ENCODE data around the gene RASGRP4. TPM values are rescaled to one million over a fixed set of nuclear protein-coding genes. Genes with fewer than 3 reads are reported as not detected.

RASGRP4 gene
- total RNA-seq, 1 experiment from 2014 or later: not detected

- Mint-ChIP-seq H3K36me3 (ENCODE audit: insufficient read depth, unreplicated experiment) (peaks cover 28% of the 10 kb centered on the region), H3K4me3 (ENCODE audit: unreplicated experiment) (no peak overlapping the region), H3K4me1 (ENCODE audit: low read depth, unreplicated experiment) (no peaks in the 10 kb centered on the region), H3K27me3 (ENCODE audit: insufficient read depth, unreplicated experiment) (peaks cover 5% of the 10 kb centered on the region), H3K9me3 (ENCODE audit: unreplicated experiment) (no peaks in the 10 kb centered on the region), H3K27ac (ENCODE audit: unreplicated experiment) (no peak overlapping the region)
- ChIA-PET POLR2A (no interaction called here), CTCF (no interaction called here)
- no peak for TF ChIP-seq CTCF (IDR thresholded peaks at IDR 0.05; ENCODE audit: insufficient read depth in 1 of 2, low read depth in 1 of 2, low read length in 1 of 2, severe bottlenecking in 1 of 2, unreplicated experiment in 1 of 2)
- DNase-seq: no peak
- Histone ChIP-seq H3K4me1 (peaks cover 10% of the 10 kb centered on the region; the same call in 1 of the 2 replicates), H3K9me3 (no peaks in the 10 kb centered on the region), H3K36me3 (ENCODE audit: control insufficient read depth, insufficient read depth, low read length) (no peaks in the 10 kb centered on the region), H3K27me3 (replicated peaks; ENCODE audit: control insufficient read depth, insufficient read depth, low read length) (no peaks in the 10 kb centered on the region), H3K4me3 (ENCODE audit: low read depth, low read length) (no peak overlapping the region)
- BruUV-seq (replicated peaks): no TSS peak
- intact Hi-C loops (cut with micrococcal nuclease; ENCODE audit: unreplicated experiment): no loop called here
These were observed 25.7 kb downstream of the RASGRP4 start for GRCh38 chr19:38400361-38400760.

DNA sequence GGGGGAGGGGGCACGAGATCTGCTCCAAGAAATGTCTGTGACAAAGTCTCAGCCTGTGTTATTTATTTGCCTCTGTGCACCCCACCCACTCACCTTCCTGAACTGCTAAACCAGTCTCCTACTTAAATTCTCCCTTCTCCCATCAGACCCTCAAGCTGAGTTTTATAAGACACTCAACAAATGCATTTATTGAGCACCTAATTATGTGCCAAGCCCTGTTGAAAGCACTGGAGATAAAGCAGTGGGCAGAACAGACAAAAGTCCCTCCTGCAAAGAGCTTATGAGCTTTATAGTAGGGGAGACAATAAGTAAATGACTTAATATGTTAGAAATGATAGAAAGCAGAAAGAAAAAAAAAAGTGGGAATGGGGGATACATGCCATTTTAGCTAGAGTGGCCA, 26.5 kb downstream of the RASGRP4 start:
- Mint-ChIP-seq H3K27ac (ENCODE audit: unreplicated experiment) (peak overlapping the region; percentile 32), H3K4me3 (ENCODE audit: unreplicated experiment) (no peak overlapping the region), H3K9me3 (ENCODE audit: unreplicated experiment) (no peaks in the 10 kb centered on the region), H3K4me1 (ENCODE audit: low read depth, unreplicated experiment) (no peaks in the 10 kb centered on the region), H3K27me3 (ENCODE audit: insufficient read depth, unreplicated experiment) (peaks cover 5% of the 10 kb centered on the region), H3K36me3 (ENCODE audit: insufficient read depth, unreplicated experiment) (peaks cover 28% of the 10 kb centered on the region)
- ChIA-PET CTCF (no interaction called here), POLR2A (no interaction called here)
- no peaks in the 10 kb centered on the region for H3K36me3 ChIP-seq (ENCODE audit: control insufficient read depth, insufficient read depth, low read length)
- no peaks in the 10 kb centered on the region for H3K9me3 ChIP-seq
- no peak for DNase-seq
- peaks cover 10% of the 10 kb centered on the region; the same call in 1 of the 2 replicates for H3K4me1 ChIP-seq
- intact Hi-C loops (cut with micrococcal nuclease; ENCODE audit: unreplicated experiment): no loop called here
- no TSS peak for BruUV-seq (replicated peaks)
- TF ChIP-seq CTCF (IDR thresholded peaks at IDR 0.05; ENCODE audit: insufficient read depth in 1 of 2, low read depth in 1 of 2, low read length in 1 of 2, severe bottlenecking in 1 of 2, unreplicated experiment in 1 of 2): no peak
- H3K4me3 ChIP-seq (ENCODE audit: low read depth, low read length): no peak overlapping the region
- H3K27me3 ChIP-seq (replicated peaks; ENCODE audit: control insufficient read depth, insufficient read depth, low read length): no peaks in the 10 kb centered on the region

DNA sequence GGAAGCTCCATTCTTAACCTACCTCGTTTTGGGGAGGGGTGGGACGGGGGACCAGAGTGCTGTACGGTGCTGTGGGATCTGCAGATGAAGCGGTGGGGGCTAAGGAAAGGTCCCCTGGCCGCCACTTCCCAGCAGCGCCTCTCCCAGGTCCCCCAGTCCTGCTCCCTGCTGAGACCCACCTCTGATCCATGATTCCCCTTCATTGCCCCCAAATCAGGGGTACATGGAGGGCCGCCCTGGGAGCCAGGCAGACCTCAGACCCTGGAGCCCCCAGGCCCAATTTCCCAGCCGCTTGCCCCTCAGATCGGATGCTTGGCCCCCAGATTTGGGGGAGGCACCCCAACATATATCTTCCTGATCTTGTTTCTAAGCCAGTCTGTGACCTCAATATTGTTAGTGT, 26.9 kb downstream of the RASGRP4 start:
- H3K4me3 Mint-ChIP-seq (ENCODE audit: unreplicated experiment): no peak overlapping the region
- H3K27ac Mint-ChIP-seq (ENCODE audit: unreplicated experiment): peak overlapping the region; percentile 32
- intact Hi-C loops (cut with micrococcal nuclease; ENCODE audit: unreplicated experiment): no loop called here
- peaks cover 9% of the 10 kb centered on the region; the same call in 1 of the 2 replicates for H3K4me1 ChIP-seq
- peaks cover 5% of the 10 kb centered on the region for H3K27me3 Mint-ChIP-seq (ENCODE audit: insufficient read depth, unreplicated experiment)
- BruUV-seq (replicated peaks): no TSS peak
- CTCF ChIA-PET: no interaction called here
- H3K36me3 Mint-ChIP-seq (ENCODE audit: insufficient read depth, unreplicated experiment): peaks cover 24% of the 10 kb centered on the region
- no peak for DNase-seq
- H3K4me1 Mint-ChIP-seq (ENCODE audit: low read depth, unreplicated experiment): no peaks in the 10 kb centered on the region
- H3K36me3 ChIP-seq (ENCODE audit: control insufficient read depth, insufficient read depth, low read length): no peaks in the 10 kb centered on the region
- H3K9me3 Mint-ChIP-seq (ENCODE audit: unreplicated experiment): no peaks in the 10 kb centered on the region
- no peak overlapping the region for H3K4me3 ChIP-seq (ENCODE audit: low read depth, low read length)
- POLR2A ChIA-PET: no interaction called here
- no peaks in the 10 kb centered on the region for H3K9me3 ChIP-seq
- H3K27me3 ChIP-seq (replicated peaks; ENCODE audit: control insufficient read depth, insufficient read depth, low read length): no peaks in the 10 kb centered on the region
- TF ChIP-seq CTCF (IDR thresholded peaks at IDR 0.05; ENCODE audit: insufficient read depth in 1 of 2, low read depth in 1 of 2, low read length in 1 of 2, severe bottlenecking in 1 of 2, unreplicated experiment in 1 of 2): no peak
